Ascending aorta (tissue), 2 donors: ENCODE results near the gene RBM20. TPM values are rescaled to one million over a fixed set of nuclear protein-coding genes. Genes with fewer than 3 reads are reported as not detected.

Source experiments
- DNase-seq, 2 donors: peaks; one replicate each; pipeline ENCODE4 v3.0.0-alpha.2; 2019; ENCODE audit warnings: low spot score in 2 of 2
- H3K27ac ChIP-seq, 2 donors: fragments of 200-600 bp; sonication (generic); one replicate each; pipeline ENCODE4 v1.5.1; 2016 to 2017; ENCODE audit warnings: mild to moderate bottlenecking in 1 of 2
- H3K27me3 ChIP-seq: fragments of 200-600 bp; sonication (generic); one replicate; pipeline ENCODE4 v1.5.1; 2017
- H3K36me3 ChIP-seq, 2 donors: fragments of 200-600 bp; sonication (generic); one replicate each; pipeline ENCODE4 v1.5.1; 2016
- H3K4me1 ChIP-seq, 2 donors: fragments of 200-600 bp; sonication (generic); one replicate each; pipeline ENCODE4 v1.5.1; 2016 to 2017; ENCODE audit warnings: mild to moderate bottlenecking in 1 of 2
- H3K4me3 ChIP-seq, 2 donors: fragments of 200-600 bp; sonication (generic); one replicate each; pipeline ENCODE4 v1.5.1; 2016 to 2017; ENCODE audit warnings: mild to moderate bottlenecking in 1 of 2
- H3K9me3 ChIP-seq, 2 donors: fragments of 200-600 bp; sonication (generic); one replicate each; pipeline ENCODE4 v1.5.1; 2016
- CTCF ChIP-seq, 3 experiments: fragments of 200-600 bp in 2 of 3; fragments of 450-650 bp in 1 of 3; sonication (generic) in 2 of 3; IDR thresholded peaks; one replicate each; pipeline ENCODE4 v1.5.1; 2016 to 2019; ENCODE audit warnings: antibody characterized with exemption in 3 of 3, mild to moderate bottlenecking in 1 of 3, moderate library complexity in 1 of 3
- intact Hi-C: fragments of 100-400 bp; cut with DNase I; formaldehyde crosslinking; loops from one replicate; pipeline ENCODE4 v1.15.1; 2023
- total RNA-seq: library from RNA; depleted of rRNA; stranded (reverse); fragments of >200 nt; gene quantifications from one replicate; pipeline ENCODE4 v1.1.0, GENCODE V29; 2016

Gene RBM20
- total RNA-seq, 1 donor from 2014 or later: 4.8 TPM

- H3K4me1 ChIP-seq: peaks cover 21 to 47% of the 10 kb centered on the region in 2 donors
- H3K9me3 ChIP-seq: no peaks in the 10 kb centered on the region
- intact Hi-C loops: no loop called here
- no peaks in the 10 kb centered on the region for H3K36me3 ChIP-seq
- peak overlapping the region; percentile 79 to 97 for H3K27ac ChIP-seq
- DNase-seq: no peak
- peak overlapping the region in 1 of 2 donors; percentile 22 for H3K4me3 ChIP-seq
- TF ChIP-seq CTCF (IDR thresholded peaks at IDR 0.05): no peak
- H3K27me3 ChIP-seq: no peaks in the 10 kb centered on the region
Measured at GRCh38 chr10:110867807-110868465, 223.8 kb downstream of the RBM20 start.

- Histone ChIP-seq H3K27ac (peak overlapping the region; percentile 79 to 97), H3K9me3 (no peaks in the 10 kb centered on the region), H3K36me3 (no peaks in the 10 kb centered on the region), H3K27me3 (no peaks in the 10 kb centered on the region), H3K4me1 (peaks cover 21 to 49% of the 10 kb centered on the region in 2 donors), H3K4me3 (no peak overlapping the region)
- intact Hi-C loops: no loop called here
- no peak for DNase-seq
- TF ChIP-seq CTCF (IDR thresholded peaks at IDR 0.05): no peak
Measured at GRCh38 chr10:110868981-110869380, 224.8 kb downstream of the RBM20 start.

- peak overlapping the region; percentile 87 to 88 for H3K4me3 ChIP-seq
- H3K27ac ChIP-seq: peak overlapping the region; percentile 97 to 99
- no peaks in the 10 kb centered on the region for H3K27me3 ChIP-seq
- no peak for TF ChIP-seq CTCF (IDR thresholded peaks at IDR 0.05)
- H3K4me1 ChIP-seq: peaks cover 18 to 41% of the 10 kb centered on the region in 2 donors
- H3K36me3 ChIP-seq: no peaks in the 10 kb centered on the region
- H3K9me3 ChIP-seq: no peaks in the 10 kb centered on the region
- no peak for DNase-seq
- intact Hi-C loops: loop anchor here (2.0 to 5.0 kb wide), 2 partner anchors 48 to 124 kb away; partner anchors contain the start of genes BBIP1 and SHOC2
Measured at GRCh38 chr10:110870823-110871297, 226.7 kb downstream of the RBM20 start.

GRCh38 chr10:110871298-110872084 is 227.4 kb downstream of the RBM20 start, which contains the start of gene PDCD4:
Gene PDCD4 (plus strand): TSS chr10:110871928. CDS start chr10:110876028, 4,100 bp downstream.
- intact Hi-C loops: loop anchor here (2.0 to 5.0 kb wide), 4 partner anchors 47 to 124 kb away; partner anchors contain the start of genes BBIP1 and SHOC2

More at GRCh38 chr10:110871298-110872084, 227.4 kb downstream of the RBM20 start, which contains the start of gene PDCD4:
- Histone ChIP-seq H3K4me1 (peaks cover 16 to 35% of the 10 kb centered on the region in 2 donors), H3K27ac (peak within 1 kb of the TSS; percentile 97 to 99), H3K9me3 (no peaks in the 10 kb centered on the region), H3K36me3 (no peaks in the 10 kb centered on the region), H3K4me3 (peak within 1 kb of the TSS; percentile 87 to 88), H3K27me3 (no peaks in the 10 kb centered on the region)
- no peak for TF ChIP-seq CTCF (IDR thresholded peaks at IDR 0.05)
- DNase-seq: peak; percentile 99 to 100
